ENCODE measurements around the gene MMP14. TPM values are rescaled to one million over a fixed set of nuclear protein-coding genes. Genes with fewer than 3 reads are reported as not detected.

MMP14 gene
- total and polyA plus RNA-seq, 3 experiments from 2014 or later = 1.4 to 1.7 TPM; not detected in 1

DNA sequence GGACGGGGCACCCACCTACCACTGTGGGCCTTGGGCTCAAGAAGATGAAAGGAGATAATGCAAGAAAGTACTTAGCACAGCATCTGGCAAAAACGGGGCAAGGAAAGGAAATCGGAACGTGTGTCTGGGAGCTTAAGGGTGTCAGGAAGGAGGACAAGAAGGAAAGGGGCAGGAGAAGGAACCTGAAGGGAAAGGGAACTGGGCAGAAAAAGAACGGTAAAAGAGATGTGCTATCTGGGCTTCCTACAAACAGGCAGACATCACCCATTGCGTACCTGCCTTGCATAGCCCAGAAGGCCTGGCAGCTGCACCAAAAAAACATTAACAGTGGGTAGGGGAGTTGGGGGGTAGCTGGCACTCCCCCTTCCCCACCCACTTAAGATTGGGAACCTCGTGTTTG, 45.7 kb downstream of the MMP14 start:
- no peak for DNase-seq
- CTCF ChIA-PET = interaction anchor here (0.9 to 10.6 kb wide), 7 partner anchors 10 to 175 kb away, joined by 3 to 110 read pairs (median 5); partner anchors contain the start of genes CDH24, LRP10 and RBM23
- POLR2A ChIA-PET = interaction anchor here (0.6 to 1.7 kb wide), 4 partner anchors 9 to 47 kb away, joined by 3 to 8 read pairs (median 3); partner anchors contain the start of gene RBM23
- Histone ChIP-seq H3K36me3 (ENCODE audit: insufficient read depth, low read length) (peaks cover 15% of the 10 kb centered on the region), H3K27ac (ENCODE audit: low read depth, low read length) (no peak overlapping the region), H3K4me1 (ENCODE audit: insufficient read depth, low read length) (peaks cover 22% of the 10 kb centered on the region), H3K27me3 (ENCODE audit: insufficient read depth, low read length, poor library complexity, severe bottlenecking) (no peaks in the 10 kb centered on the region), H3K9me3 (ENCODE audit: low read length) (no peaks in the 10 kb centered on the region), H3K4me3 (ENCODE audit: low read length) (no peak overlapping the region)
- Mint-ChIP-seq H3K9me3 (no peaks in the 10 kb centered on the region), H3K36me3 (peaks cover 4 to 29% (median 9%) of the 10 kb centered on the region in 3 donors), H3K27me3 (peaks cover 0 to under 1% of the 10 kb centered on the region in 2 donors), H3K4me1 (peaks cover 13 to 45% (median 20%) of the 10 kb centered on the region in 3 donors), H3K4me3 (peak overlapping the region in 1 of 7 donors; percentile 4), H3K27ac (peak overlapping the region in 3 of 8 donors; percentile 8 to 84 (median 13))

DNA sequence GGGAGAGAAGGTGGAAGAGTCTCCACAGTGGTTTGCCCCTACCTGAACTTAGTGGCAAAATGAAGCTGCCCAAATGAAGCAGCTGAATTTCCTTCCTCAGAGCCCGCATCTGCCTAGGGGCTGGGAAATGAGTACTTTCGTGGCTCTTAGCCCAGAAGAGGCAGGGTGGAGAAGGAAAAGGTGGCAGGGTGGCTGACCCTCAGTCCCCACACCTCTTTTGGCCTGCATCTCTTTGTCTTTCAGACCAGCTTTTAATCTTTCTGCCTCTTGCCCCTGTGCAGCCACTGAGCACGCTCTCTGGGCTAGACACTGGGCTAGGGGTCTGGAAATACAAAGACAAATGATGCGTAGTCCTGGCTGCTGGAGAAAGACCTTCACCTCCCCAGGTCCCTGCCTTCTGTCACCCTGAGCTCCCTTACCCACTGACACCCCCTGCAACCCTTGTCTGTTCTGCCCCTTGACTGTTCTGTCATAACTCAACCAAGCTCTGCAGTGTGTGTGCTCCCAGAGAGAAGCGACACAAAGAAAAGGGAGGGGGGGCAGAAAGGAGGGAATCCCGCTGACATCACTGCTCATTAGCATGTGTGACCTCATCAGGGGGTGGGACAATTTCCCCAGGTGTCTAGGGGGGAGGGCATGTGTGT, 46.3 kb downstream of the MMP14 start:
- peaks cover 0 to 1% of the 10 kb centered on the region in 2 donors for H3K27me3 Mint-ChIP-seq
- no peaks in the 10 kb centered on the region for H3K27me3 ChIP-seq (ENCODE audit: insufficient read depth, low read length, poor library complexity, severe bottlenecking)
- H3K4me1 ChIP-seq (ENCODE audit: insufficient read depth, low read length) = peaks cover 27% of the 10 kb centered on the region
- peaks cover 19 to 51% (median 24%) of the 10 kb centered on the region in 3 donors for H3K4me1 Mint-ChIP-seq
- ChIA-PET POLR2A (interaction anchor here (0.6 to 1.7 kb wide), 5 partner anchors 9 to 48 kb away, joined by 3 to 8 read pairs (median 3); partner anchors contain the start of genes LRP10 and RBM23), CTCF (interaction anchor here (0.9 to 10.6 kb wide), 7 partner anchors 11 to 174 kb away, joined by 3 to 110 read pairs (median 6); partner anchors contain the start of genes CDH24, LRP10 and RBM23)
- H3K27ac ChIP-seq (ENCODE audit: low read depth, low read length) = no peak overlapping the region
- H3K9me3 Mint-ChIP-seq = no peaks in the 10 kb centered on the region
- peaks cover 9% of the 10 kb centered on the region for H3K36me3 ChIP-seq (ENCODE audit: insufficient read depth, low read length)
- H3K4me3 ChIP-seq (ENCODE audit: low read length) = no peak overlapping the region
- H3K27ac Mint-ChIP-seq = peak overlapping the region in 3 of 8 donors; percentile 61 to 95 (median 64)
- no peak overlapping the region for H3K4me3 Mint-ChIP-seq
- peak in 2 of 5 donors; percentile 29 to 60 for DNase-seq
- H3K9me3 ChIP-seq (ENCODE audit: low read length) = no peaks in the 10 kb centered on the region
- H3K36me3 Mint-ChIP-seq = peaks cover 4 to 24% (median 8%) of the 10 kb centered on the region in 3 donors

DNA sequence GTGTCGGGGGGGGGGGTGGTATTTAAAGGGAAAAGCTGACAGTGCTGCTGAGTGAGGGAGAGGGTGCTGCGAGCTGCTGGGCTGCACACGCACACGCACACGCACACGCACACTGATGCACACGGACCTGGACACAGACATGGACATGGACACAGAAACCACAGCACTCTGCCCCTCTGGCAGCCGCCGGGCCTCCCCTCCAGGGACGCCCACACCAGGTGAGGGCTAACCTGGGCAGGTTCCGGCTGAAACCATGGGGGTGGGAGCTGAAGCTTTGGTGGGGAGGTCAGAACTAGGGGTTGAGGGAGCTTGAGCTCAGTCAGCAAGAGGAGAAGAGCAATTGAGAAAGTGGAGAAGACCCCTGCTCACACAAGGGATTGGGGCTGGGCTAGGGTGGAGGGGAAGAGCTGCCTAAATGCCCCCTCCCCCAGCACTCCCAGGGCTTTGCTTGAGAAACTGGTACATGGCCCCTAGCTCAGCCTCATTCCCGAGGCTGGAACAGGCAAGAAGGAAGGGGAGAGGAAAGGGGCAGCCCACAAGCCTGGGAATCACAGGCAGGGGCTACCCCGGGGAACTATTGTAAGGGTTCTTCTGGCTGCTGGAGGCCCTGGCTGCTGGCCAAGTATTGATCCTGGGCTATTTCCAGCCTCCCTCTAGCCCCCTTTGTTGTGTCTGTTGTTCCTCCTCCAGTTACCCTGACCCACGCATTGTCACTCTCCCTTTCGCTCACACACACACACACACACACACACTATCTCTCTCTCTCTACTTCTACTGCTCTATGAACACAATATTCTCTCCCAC, 47.0 kb downstream of the MMP14 start, which contains the start of gene REM2:
REM2 (plus strand) TSS at position 50 of the 804 bp plus-strand sequence; CDS start at position 116, 66 bp downstream.
- POLR2A ChIA-PET = interaction anchor here (0.8 to 1.7 kb wide), 5 partner anchors 11 to 53 kb away, joined by 3 to 4 read pairs (median 3); partner anchors contain the start of genes LRP10, MRPL52 and RBM23

DNA sequence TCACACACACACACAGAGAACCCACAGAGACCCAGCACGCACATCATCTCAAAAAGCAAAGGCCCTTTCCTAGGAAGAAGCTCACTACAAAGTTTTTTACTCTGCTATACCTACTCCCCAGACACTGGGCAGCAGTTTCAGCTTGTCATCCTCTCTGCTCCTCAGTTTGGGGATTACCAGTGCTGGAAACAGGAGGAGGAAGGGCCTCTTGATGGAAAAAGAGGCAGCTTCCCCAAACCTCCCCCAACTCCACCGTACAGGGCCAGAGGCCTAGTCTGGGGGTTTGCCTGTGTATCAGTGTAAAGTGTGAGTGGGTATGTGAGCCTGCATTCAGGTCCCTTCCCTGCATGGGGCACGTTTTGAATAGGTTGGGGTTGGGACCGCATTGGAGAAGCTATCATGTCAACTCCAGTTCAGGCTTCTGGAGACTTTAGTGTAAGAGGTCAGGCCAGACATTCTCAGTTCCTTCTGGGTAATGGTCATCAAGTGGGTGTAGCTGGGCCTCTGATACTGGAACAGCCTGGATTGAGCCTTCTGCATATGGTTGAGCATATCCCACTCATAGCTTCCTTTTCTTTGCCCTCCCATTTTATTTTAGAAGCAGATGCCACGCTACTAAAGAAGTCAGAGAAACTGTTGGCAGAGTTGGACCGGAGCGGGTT, 47.8 kb downstream of the MMP14 start:
- Histone ChIP-seq H3K27me3 (ENCODE audit: insufficient read depth, low read length, poor library complexity, severe bottlenecking) (no peaks in the 10 kb centered on the region), H3K27ac (ENCODE audit: low read depth, low read length) (no peak overlapping the region), H3K9me3 (ENCODE audit: low read length) (no peaks in the 10 kb centered on the region), H3K36me3 (ENCODE audit: insufficient read depth, low read length) (no peaks in the 10 kb centered on the region), H3K4me3 (ENCODE audit: low read length) (no peak overlapping the region), H3K4me1 (ENCODE audit: insufficient read depth, low read length) (peaks cover 42% of the 10 kb centered on the region)
- Mint-ChIP-seq H3K27me3 (peaks cover 0 to 1% of the 10 kb centered on the region in 2 donors), H3K9me3 (no peaks in the 10 kb centered on the region), H3K4me3 (peak overlapping the region in 4 of 7 donors; percentile 6 to 70 (median 14)), H3K4me1 (peaks cover 29 to 58% (median 34%) of the 10 kb centered on the region in 3 donors), H3K36me3 (peaks cover 0 to 8% (median 0%) of the 10 kb centered on the region in 3 donors), H3K27ac (peak overlapping the region in 5 of 8 donors; percentile 43 to 88 (median 52))
- ChIA-PET POLR2A (interaction anchor here (0.9 to 2.6 kb wide), 2 partner anchors 12 to 54 kb away, joined by 4 to 17 read pairs; partner anchors contain the start of genes LRP10 and MRPL52), CTCF (interaction anchor here (0.8 to 10.6 kb wide), 6 partner anchors 12 to 98 kb away, joined by 3 to 110 read pairs (median 6); partner anchors contain the start of genes AJUBA and LRP10)
- no peak for DNase-seq

More for the DNA sequence above, 47.0 kb downstream of the MMP14 start, which contains the start of gene REM2:
- no peak within 1 kb of the TSS for H3K27ac ChIP-seq (ENCODE audit: low read depth, low read length)
- H3K4me1 Mint-ChIP-seq = peaks cover 26 to 53% (median 31%) of the 10 kb centered on the region in 3 donors
- H3K36me3 ChIP-seq (ENCODE audit: insufficient read depth, low read length) = peaks cover 2% of the 10 kb centered on the region
- H3K9me3 ChIP-seq (ENCODE audit: low read length) = no peaks in the 10 kb centered on the region
- H3K27ac Mint-ChIP-seq = peak within 1 kb of the TSS in 7 of 8 donors; percentile 8 to 95 (median 52)
- H3K4me1 ChIP-seq (ENCODE audit: insufficient read depth, low read length) = peaks cover 35% of the 10 kb centered on the region
- CTCF ChIA-PET = interaction anchor here (0.8 to 10.6 kb wide), 7 partner anchors 12 to 59 kb away, joined by 3 to 110 read pairs (median 7); partner anchors contain the start of genes LRP10 and RBM23
- no peak within 1 kb of the TSS for H3K4me3 ChIP-seq (ENCODE audit: low read length)
- H3K27me3 ChIP-seq (ENCODE audit: insufficient read depth, low read length, poor library complexity, severe bottlenecking) = no peaks in the 10 kb centered on the region
- peaks cover 0 to 17% (median 2%) of the 10 kb centered on the region in 3 donors for H3K36me3 Mint-ChIP-seq
- H3K9me3 Mint-ChIP-seq = no peaks in the 10 kb centered on the region
- DNase-seq = no peak
- H3K4me3 Mint-ChIP-seq = peak within 1 kb of the TSS in 2 of 7 donors; percentile 6 to 8
- peaks cover 0 to 1% of the 10 kb centered on the region in 2 donors for H3K27me3 Mint-ChIP-seq

DNA sequence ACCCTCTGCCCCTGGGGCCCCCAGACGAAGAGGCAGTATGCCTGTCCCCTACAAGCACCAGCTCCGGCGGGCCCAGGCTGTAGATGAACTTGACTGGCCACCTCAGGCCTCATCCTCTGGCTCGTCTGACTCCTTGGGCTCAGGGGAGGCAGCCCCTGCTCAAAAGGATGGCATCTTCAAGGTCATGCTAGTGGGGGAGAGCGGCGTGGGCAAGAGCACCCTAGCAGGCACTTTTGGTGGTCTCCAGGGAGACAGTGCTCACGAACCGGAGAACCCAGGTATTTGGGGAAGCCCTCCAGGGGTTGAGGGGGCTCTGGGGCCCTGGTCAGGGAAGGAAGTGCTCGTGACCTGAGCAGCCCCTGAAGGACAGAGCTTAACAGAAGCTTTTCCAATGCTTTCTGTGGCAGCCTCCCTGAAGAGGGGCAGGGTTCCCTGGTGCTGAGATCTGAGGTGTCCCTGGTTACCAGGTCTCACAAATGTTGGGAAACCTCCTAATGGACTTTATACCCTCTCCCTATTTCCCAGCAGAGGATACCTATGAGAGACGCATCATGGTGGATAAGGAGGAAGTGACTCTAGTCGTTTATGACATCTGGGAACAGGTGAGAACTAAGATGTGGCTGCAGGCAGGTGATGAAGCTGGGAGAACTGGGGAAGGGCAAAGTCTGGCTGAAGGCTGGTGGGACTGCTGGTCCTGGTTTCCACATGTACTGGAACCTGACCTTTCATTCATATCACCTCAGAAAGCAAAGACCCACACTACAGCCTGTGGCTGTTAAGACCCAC, 48.5 kb downstream of the MMP14 start:
- H3K9me3 ChIP-seq (ENCODE audit: low read length) = no peaks in the 10 kb centered on the region
- DNase-seq = no peak
- H3K27me3 Mint-ChIP-seq = peaks cover 0 to 1% of the 10 kb centered on the region in 2 donors
- H3K27ac Mint-ChIP-seq = peak overlapping the region in 3 of 8 donors; percentile 27 to 88 (median 83)
- no peaks in the 10 kb centered on the region for H3K9me3 Mint-ChIP-seq
- H3K27me3 ChIP-seq (ENCODE audit: insufficient read depth, low read length, poor library complexity, severe bottlenecking) = no peaks in the 10 kb centered on the region
- H3K36me3 Mint-ChIP-seq = peaks cover 0 to 2% (median 0%) of the 10 kb centered on the region in 3 donors
- H3K4me3 Mint-ChIP-seq = peak overlapping the region in 5 of 7 donors; percentile 20 to 70 (median 32)
- H3K4me3 ChIP-seq (ENCODE audit: low read length) = no peak overlapping the region
- H3K27ac ChIP-seq (ENCODE audit: low read depth, low read length) = no peak overlapping the region
- ChIA-PET CTCF (interaction anchor here (1.0 to 10.6 kb wide), 9 partner anchors 7 to 119 kb away, joined by 3 to 110 read pairs (median 6); partner anchors contain the start of genes AJUBA, LRP10 and OXA1L), POLR2A (interaction anchor here (2.6 kb wide), 1 partner anchor 13 kb away, joined by 17 read pairs; the partner anchor contains the start of gene LRP10)
- no peaks in the 10 kb centered on the region for H3K36me3 ChIP-seq (ENCODE audit: insufficient read depth, low read length)
- H3K4me1 ChIP-seq (ENCODE audit: insufficient read depth, low read length) = peaks cover 49% of the 10 kb centered on the region
- peaks cover 29 to 59% (median 37%) of the 10 kb centered on the region in 3 donors for H3K4me1 Mint-ChIP-seq

DNA sequence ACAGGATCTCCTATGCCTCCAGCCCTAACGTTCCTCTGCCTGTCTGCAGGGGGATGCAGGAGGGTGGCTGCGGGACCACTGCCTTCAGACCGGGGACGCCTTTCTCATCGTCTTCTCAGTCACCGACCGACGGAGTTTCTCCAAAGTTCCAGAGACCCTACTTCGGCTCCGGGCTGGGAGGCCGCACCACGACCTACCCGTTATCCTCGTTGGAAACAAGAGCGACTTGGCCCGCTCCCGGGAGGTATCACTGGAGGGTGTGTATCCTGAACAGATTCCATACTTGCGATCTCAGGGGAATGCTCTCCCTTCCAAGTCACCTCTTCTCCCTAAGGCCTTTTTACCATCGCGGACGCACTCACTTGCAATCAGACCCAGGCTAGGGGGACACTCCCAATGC, 49.6 kb downstream of the MMP14 start:
- H3K27me3 ChIP-seq (ENCODE audit: insufficient read depth, low read length, poor library complexity, severe bottlenecking) = no peaks in the 10 kb centered on the region
- POLR2A ChIA-PET = interaction anchor here (0.5 to 2.8 kb wide), 10 partner anchors 14 to 1137 kb away, joined by 3 to 17 read pairs (median 3); partner anchors contain the start of genes DAD1, HAUS4, LRP10 and RBM23
- no peaks in the 10 kb centered on the region for H3K36me3 ChIP-seq (ENCODE audit: insufficient read depth, low read length)

More for the DNA sequence above, 49.6 kb downstream of the MMP14 start:
- Mint-ChIP-seq H3K4me3 (peak overlapping the region; percentile 69 to 93 (median 85)), H3K9me3 (no peaks in the 10 kb centered on the region), H3K27me3 (peaks cover 0 to 1% of the 10 kb centered on the region in 2 donors), H3K4me1 (peaks cover 29 to 66% (median 39%) of the 10 kb centered on the region in 3 donors), H3K27ac (peak overlapping the region in 7 of 8 donors; percentile 23 to 88 (median 69)), H3K36me3 (peaks cover 0 to 2% (median 0%) of the 10 kb centered on the region in 3 donors)
- no peak for DNase-seq
- Histone ChIP-seq H3K4me3 (ENCODE audit: low read length) (peak overlapping the region; percentile 39), H3K9me3 (ENCODE audit: low read length) (no peaks in the 10 kb centered on the region), H3K27ac (ENCODE audit: low read depth, low read length) (peak overlapping the region; percentile 76), H3K4me1 (ENCODE audit: insufficient read depth, low read length) (peaks cover 55% of the 10 kb centered on the region)
- CTCF ChIA-PET = interaction anchor here (1.0 to 10.6 kb wide), 13 partner anchors 8 to 325 kb away, joined by 3 to 110 read pairs (median 6); partner anchors contain the start of genes LRP10 and OXA1L
